Measurements from ENCODE around the gene ERN1. TPM values are rescaled to one million over a fixed set of nuclear protein-coding genes. Genes with fewer than 3 reads are reported as not detected.
A peak's percentile ranks its signal among the peaks of the same experiment; 100 is the strongest.

The ERN1 gene
- polyA plus RNA-seq, 1 donor, result 10.3 TPM

DNA sequence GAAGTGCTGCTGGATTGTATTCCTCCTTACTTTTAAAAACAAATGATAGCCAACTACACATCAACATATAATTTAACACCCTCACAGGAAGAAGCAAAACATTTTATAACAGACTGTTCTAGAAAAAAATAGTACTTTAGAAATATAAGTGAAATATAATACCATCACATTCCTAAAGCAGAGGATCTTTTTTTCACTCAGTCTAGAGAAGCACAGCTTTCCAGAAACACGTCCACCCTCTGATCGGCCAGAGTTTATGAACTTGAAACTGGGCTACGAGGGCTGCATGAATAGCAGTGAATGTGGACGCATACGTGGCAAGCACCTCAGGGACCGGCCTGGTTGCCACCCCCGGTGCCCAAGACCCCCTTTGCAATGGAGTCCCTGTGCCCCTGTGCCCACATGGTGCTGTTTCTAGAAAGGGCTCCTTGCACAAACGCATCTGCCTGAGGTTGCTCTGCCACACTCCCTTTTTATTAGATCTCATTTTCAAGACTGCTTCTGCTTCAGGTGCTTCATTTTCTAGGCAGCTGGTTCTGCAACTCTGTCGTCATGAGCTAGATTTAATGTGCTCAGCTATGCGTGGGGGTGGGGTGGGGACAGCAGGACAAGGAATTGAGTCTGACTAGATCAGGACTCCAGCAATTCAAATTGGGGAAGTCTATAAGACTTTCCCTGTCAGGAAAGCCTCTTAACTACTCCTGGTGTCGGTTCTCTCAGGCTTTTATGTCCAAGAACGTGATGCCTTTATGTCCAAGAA, 29.1 kb upstream of the ERN1 start:
- H3K4me1 ChIP-seq (ENCODE audit: control insufficient read depth, insufficient read depth, low read length), result peaks cover 12% of the 10 kb centered on the region
- no peak overlapping the region for H3K4me3 ChIP-seq (ENCODE audit: low read length)
- DNase-seq, result no peak
- H3K27ac ChIP-seq (ENCODE audit: low read length), result peak overlapping the region; percentile 8
- no peaks in the 10 kb centered on the region for H3K9me3 ChIP-seq (ENCODE audit: control insufficient read depth, low read depth, low read length)
- peaks cover 41% of the 10 kb centered on the region for H3K36me3 ChIP-seq (ENCODE audit: control insufficient read depth, insufficient read depth, low read length)
- no peaks in the 10 kb centered on the region for H3K27me3 ChIP-seq (ENCODE audit: control insufficient read depth, insufficient read depth, low read length)
- no CpG with 5 or more reads among the region's 12 CpGs for WGBS (ENCODE audit: insufficient coverage, low lambda C conversion rate)

DNA sequence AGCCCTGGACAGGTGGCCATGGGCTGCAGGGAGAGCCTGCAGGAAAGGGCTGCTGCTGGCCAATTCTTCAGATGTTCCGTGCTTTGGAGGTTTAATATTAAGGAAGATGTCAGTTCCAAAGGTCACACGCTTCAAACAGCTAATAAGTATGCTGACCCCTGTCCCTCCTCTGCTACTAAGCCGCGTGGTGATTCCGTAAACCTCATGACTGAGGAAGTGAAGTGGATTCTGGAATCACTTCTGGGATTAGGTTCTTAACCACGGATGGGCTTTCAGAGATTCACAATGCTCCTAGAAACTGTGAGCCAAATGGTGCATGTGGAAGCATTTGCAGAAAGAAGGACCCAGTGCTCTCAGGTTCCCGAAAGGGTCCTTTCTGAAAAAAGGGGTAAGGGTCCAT, 28.5 kb upstream of the ERN1 start:
- no peaks in the 10 kb centered on the region for H3K27me3 ChIP-seq (ENCODE audit: control insufficient read depth, insufficient read depth, low read length)
- no peak overlapping the region for H3K4me3 ChIP-seq (ENCODE audit: low read length)
- no peaks in the 10 kb centered on the region for H3K9me3 ChIP-seq (ENCODE audit: control insufficient read depth, low read depth, low read length)
- WGBS (ENCODE audit: insufficient coverage, low lambda C conversion rate), result 20% methylated on average over 1 of the region's 7 CpGs
- peaks cover 12% of the 10 kb centered on the region for H3K4me1 ChIP-seq (ENCODE audit: control insufficient read depth, insufficient read depth, low read length)
- H3K36me3 ChIP-seq (ENCODE audit: control insufficient read depth, insufficient read depth, low read length), result peaks cover 40% of the 10 kb centered on the region
- no peak overlapping the region for H3K27ac ChIP-seq (ENCODE audit: low read length)
- DNase-seq, result peak in 1 of 2 donors; percentile 68

DNA sequence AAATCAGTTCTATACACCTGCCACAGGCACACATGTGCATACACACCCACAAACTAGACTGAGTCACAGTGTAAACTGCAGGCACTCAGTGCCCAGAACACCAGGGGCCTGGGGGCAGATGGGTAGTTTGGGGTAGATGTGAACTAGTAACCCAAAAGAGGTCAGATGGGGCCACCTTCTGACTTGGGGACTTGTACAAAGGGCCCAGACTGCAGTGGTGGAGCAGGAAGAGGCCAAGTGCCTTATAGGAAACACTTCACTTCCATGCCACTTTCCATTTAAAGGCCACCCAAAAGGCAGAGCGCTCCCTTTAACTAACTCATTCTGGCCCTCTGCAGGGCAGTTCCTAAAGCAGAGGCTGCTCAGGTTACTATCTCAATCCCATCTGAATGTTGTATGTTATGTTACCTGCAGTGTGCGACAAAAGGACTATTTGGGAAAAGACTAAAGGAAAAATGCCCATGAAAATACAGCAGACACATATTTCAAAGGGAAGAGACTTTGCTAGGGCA, 27.8 kb upstream of the ERN1 start:
- no CpG with 5 or more reads among the region's 2 CpGs for WGBS (ENCODE audit: insufficient coverage, low lambda C conversion rate)
- H3K36me3 ChIP-seq (ENCODE audit: control insufficient read depth, insufficient read depth, low read length), result peaks cover 45% of the 10 kb centered on the region
- no peak overlapping the region for H3K27ac ChIP-seq (ENCODE audit: low read length)
- H3K27me3 ChIP-seq (ENCODE audit: control insufficient read depth, insufficient read depth, low read length), result no peaks in the 10 kb centered on the region
- H3K4me1 ChIP-seq (ENCODE audit: control insufficient read depth, insufficient read depth, low read length), result peaks cover 12% of the 10 kb centered on the region
- no peak overlapping the region for H3K4me3 ChIP-seq (ENCODE audit: low read length)
- no peak for DNase-seq
- H3K9me3 ChIP-seq (ENCODE audit: control insufficient read depth, low read depth, low read length), result no peaks in the 10 kb centered on the region

DNA sequence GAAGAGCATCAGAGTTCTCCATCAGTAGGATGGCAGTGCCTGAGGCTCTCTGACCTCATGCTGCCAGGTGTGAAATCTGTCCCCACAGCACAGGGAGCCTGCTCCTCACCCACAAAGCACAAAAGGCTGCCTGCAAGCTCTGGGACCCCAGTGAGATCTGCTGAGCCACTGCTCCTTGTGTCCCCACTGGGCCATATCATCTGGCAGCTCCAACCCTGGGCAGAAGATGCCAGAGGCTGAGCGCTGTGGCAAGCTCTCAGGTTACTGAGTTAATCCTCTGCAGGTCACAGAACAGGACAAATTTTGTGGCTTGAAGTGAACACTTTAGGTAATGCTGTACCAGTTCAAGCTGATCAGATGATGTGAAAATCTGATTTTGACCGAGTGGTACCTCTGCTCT, 26.7 kb upstream of the ERN1 start:
- WGBS (ENCODE audit: insufficient coverage, low lambda C conversion rate), result no CpG with 5 or more reads among the region's 2 CpGs
- Histone ChIP-seq H3K4me3 (ENCODE audit: low read length) (no peak overlapping the region), H3K9me3 (ENCODE audit: control insufficient read depth, low read depth, low read length) (no peaks in the 10 kb centered on the region), H3K27me3 (ENCODE audit: control insufficient read depth, insufficient read depth, low read length) (no peaks in the 10 kb centered on the region), H3K4me1 (ENCODE audit: control insufficient read depth, insufficient read depth, low read length) (peaks cover 12% of the 10 kb centered on the region), H3K27ac (ENCODE audit: low read length) (no peak overlapping the region), H3K36me3 (ENCODE audit: control insufficient read depth, insufficient read depth, low read length) (peaks cover 52% of the 10 kb centered on the region)
- DNase-seq, result no peak

DNA sequence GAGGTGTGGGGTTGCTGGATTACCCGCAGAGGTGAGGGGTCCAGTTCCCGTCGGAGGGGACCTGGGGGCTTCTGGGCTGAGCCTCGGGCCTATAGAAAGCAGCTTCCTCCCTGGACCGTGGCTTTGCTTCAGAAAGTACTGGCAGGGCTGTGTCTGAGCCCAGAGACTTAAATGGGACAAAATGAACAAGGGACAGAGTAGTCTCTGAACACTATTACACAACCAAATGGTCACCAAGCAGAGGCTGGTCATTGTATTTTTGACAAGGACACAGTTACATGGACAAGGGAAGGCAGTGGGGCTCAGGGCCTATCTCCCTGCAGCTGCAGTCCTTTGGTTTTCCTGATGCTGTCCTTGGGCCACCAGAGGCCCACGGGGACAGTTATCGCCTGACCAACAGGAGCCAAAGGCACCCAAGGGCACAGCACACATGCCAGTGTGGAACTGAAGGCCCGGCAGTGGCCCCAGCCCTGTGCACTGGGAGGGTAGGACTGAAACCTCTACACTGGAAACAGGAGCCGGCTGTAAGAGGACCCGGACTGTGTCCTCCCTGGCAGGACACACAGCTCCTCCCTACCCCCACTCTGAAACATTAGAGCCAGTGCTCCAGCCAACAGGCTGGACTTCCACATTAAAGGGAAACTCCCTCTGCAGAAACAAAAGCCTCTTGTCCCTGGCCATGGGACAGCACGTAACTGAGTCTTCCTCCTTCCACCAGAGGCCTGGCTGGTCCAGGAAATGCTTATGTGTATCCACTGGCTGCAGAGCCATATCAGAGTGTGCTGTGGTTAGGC, 26.0 kb upstream of the ERN1 start:
- no peaks in the 10 kb centered on the region for H3K27me3 ChIP-seq (ENCODE audit: control insufficient read depth, insufficient read depth, low read length)
- WGBS (ENCODE audit: insufficient coverage, low lambda C conversion rate), result no CpG with 5 or more reads among the region's 11 CpGs
- no peaks in the 10 kb centered on the region for H3K9me3 ChIP-seq (ENCODE audit: control insufficient read depth, low read depth, low read length)
- no peak overlapping the region for H3K27ac ChIP-seq (ENCODE audit: low read length)
- peaks cover 12% of the 10 kb centered on the region for H3K4me1 ChIP-seq (ENCODE audit: control insufficient read depth, insufficient read depth, low read length)
- no peak overlapping the region for H3K4me3 ChIP-seq (ENCODE audit: low read length)
- peaks cover 49% of the 10 kb centered on the region for H3K36me3 ChIP-seq (ENCODE audit: control insufficient read depth, insufficient read depth, low read length)
- DNase-seq, result no peak

DNA sequence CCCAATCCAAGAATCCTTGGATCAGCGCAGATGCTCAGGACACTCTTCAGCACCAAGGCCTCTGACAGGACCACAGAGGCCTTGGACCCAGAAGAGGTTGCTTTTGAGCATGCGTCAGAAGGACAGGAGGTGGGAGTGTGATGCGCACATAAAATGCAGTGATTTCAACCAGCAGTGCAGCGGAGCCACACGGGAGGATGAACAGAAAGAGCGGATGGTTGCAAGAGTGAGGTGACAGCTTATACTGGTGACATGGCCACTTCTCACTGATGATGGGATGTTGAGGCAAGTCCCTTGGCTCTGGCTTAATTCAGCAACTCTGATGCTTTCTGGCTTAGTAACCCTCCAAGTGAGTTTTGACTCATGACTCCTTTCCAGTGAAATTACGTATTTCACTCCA, 25.2 kb upstream of the ERN1 start:
- Histone ChIP-seq H3K27ac (ENCODE audit: low read length) (no peak overlapping the region), H3K4me1 (ENCODE audit: control insufficient read depth, insufficient read depth, low read length) (peaks cover 15% of the 10 kb centered on the region)
- WGBS (ENCODE audit: insufficient coverage, low lambda C conversion rate), result no CpG with 5 or more reads among the region's 7 CpGs

DNA sequence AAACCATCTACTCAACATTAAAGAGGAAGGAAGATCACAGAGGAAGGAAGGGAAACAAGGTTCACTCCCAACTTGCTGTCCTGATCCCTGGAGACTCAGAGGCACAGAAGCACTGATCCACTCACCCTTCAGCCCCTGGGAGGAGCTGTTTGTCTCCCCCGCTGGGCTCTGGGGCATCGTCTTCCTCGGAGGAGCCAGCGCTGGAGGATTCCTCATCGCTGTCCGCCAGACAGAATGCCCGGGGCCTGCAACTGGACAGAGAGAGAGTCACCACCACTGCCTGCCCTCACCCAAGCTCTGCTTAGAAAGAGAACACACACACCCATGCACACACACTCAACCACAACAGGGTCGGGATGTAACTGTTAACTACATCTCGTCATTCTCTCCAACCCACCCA, 24.8 kb upstream of the ERN1 start:
- Histone ChIP-seq H3K4me3 (ENCODE audit: low read length) (no peak overlapping the region), H3K36me3 (ENCODE audit: control insufficient read depth, insufficient read depth, low read length) (peaks cover 50% of the 10 kb centered on the region), H3K27me3 (ENCODE audit: control insufficient read depth, insufficient read depth, low read length) (no peaks in the 10 kb centered on the region), H3K27ac (ENCODE audit: low read length) (no peak overlapping the region), H3K9me3 (ENCODE audit: control insufficient read depth, low read depth, low read length) (no peaks in the 10 kb centered on the region), H3K4me1 (ENCODE audit: control insufficient read depth, insufficient read depth, low read length) (peaks cover 18% of the 10 kb centered on the region)
- no CpG with 5 or more reads among the region's 9 CpGs for WGBS (ENCODE audit: insufficient coverage, low lambda C conversion rate)
- no peak for DNase-seq

More for the DNA sequence above, 25.2 kb upstream of the ERN1 start:
- no peaks in the 10 kb centered on the region for H3K27me3 ChIP-seq (ENCODE audit: control insufficient read depth, insufficient read depth, low read length)
- no peaks in the 10 kb centered on the region for H3K9me3 ChIP-seq (ENCODE audit: control insufficient read depth, low read depth, low read length)
- no peak for DNase-seq
- peaks cover 50% of the 10 kb centered on the region for H3K36me3 ChIP-seq (ENCODE audit: control insufficient read depth, insufficient read depth, low read length)
- no peak overlapping the region for H3K4me3 ChIP-seq (ENCODE audit: low read length)

DNA sequence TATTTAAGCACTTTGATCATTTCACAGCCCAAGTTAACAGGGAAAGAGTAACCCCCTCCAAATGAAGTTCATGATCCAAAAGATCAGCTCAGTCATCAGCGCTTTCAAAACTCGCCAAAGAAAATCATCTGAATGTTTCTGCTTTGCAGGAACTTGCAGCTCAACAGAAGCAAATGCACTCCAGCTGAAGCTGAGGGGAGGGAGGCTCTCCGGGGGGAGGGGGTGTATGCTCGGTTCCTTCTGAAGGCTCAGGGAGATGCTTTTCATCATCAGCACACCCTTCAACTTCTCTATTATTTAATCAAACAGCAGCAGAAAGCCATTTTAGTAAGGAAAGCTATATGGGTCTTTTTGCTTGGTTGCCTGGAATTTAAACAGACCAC, 24.4 kb upstream of the ERN1 start:
- no peaks in the 10 kb centered on the region for H3K9me3 ChIP-seq (ENCODE audit: control insufficient read depth, low read depth, low read length)
- WGBS (ENCODE audit: insufficient coverage, low lambda C conversion rate), result no CpG with 5 or more reads among the region's 4 CpGs
- H3K27ac ChIP-seq (ENCODE audit: low read length), result no peak overlapping the region
- no peak for DNase-seq
- no peak overlapping the region for H3K4me3 ChIP-seq (ENCODE audit: low read length)
- H3K4me1 ChIP-seq (ENCODE audit: control insufficient read depth, insufficient read depth, low read length), result peaks cover 18% of the 10 kb centered on the region
- H3K36me3 ChIP-seq (ENCODE audit: control insufficient read depth, insufficient read depth, low read length), result peaks cover 52% of the 10 kb centered on the region
- H3K27me3 ChIP-seq (ENCODE audit: control insufficient read depth, insufficient read depth, low read length), result no peaks in the 10 kb centered on the region

DNA sequence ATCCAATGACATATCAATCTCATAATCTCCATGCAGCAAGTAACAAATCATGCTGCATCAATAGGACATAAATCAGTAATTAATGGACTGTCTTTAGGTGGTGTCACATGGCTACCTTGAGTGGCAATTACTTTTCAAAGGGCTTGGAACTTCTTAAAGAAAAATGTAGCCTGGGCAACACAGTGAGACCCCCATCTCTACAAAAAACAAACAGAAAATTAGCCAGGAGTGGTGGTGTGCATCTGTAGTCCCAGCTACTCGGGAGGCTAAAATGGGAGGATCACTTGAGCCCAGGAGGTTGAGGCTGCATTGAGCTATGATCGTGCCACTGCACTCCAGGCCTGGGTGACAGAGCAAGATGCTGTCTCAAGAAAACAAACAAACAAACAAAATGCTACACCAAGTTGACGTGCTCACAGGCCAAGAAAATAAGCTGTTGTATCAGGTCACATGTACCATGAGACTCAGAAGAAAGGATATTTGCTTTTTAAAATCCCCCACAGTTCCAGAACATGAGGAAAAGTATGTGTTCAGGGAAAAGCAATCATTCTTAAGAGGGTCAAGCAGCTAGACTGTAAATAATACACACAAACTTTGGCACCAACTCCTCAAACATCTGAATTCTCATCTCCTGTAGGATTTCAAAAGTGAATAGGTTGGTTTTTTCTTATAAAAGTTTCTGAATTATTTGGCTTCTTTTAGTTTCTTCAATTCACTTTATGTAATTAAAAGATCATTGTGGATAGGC, 23.8 kb upstream of the ERN1 start:
- H3K4me3 ChIP-seq (ENCODE audit: low read length), result no peak overlapping the region
- no peak for DNase-seq
- no peaks in the 10 kb centered on the region for H3K9me3 ChIP-seq (ENCODE audit: control insufficient read depth, low read depth, low read length)
- no peaks in the 10 kb centered on the region for H3K27me3 ChIP-seq (ENCODE audit: control insufficient read depth, insufficient read depth, low read length)
- H3K36me3 ChIP-seq (ENCODE audit: control insufficient read depth, insufficient read depth, low read length), result peaks cover 57% of the 10 kb centered on the region
- WGBS (ENCODE audit: insufficient coverage, low lambda C conversion rate), result 100% methylated on average over 1 of the region's 3 CpGs
- no peak overlapping the region for H3K27ac ChIP-seq (ENCODE audit: low read length)
- peaks cover 13% of the 10 kb centered on the region for H3K4me1 ChIP-seq (ENCODE audit: control insufficient read depth, insufficient read depth, low read length)

DNA sequence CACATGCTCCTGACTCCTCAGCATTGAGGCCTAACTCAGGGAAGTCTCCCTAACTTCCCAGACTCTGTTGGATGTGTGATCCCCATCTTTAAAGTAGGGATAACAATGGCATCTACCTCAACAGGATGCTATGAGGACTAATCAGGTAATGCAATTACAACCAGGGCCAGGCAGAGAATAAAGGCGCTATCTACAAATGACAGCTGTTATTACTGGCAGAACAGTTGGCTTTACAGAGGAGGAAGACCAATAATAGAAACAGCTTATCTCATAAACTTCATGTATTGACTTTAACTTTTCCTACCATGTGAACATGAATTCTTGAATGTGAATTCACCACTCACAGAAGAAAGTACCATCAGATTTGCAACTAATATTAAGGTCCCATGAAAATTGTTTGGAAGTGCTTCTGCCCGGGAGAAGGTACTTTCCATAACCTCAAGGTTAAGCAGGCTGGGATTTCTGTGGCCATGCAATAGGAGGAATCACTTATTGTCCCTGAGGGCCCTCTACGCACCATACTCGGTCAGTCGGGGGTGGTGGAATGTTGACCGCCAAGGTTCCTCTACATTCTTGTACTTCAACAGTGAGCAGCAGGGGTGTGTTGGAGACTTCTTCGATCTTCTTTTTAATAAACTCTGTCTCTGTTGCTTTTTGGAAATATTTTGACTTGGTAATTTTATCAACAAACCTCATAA, 22.6 kb upstream of the ERN1 start:
- no CpG with 5 or more reads among the region's 7 CpGs for WGBS (ENCODE audit: insufficient coverage, low lambda C conversion rate)
- Histone ChIP-seq H3K27me3 (ENCODE audit: control insufficient read depth, insufficient read depth, low read length) (no peaks in the 10 kb centered on the region), H3K36me3 (ENCODE audit: control insufficient read depth, insufficient read depth, low read length) (peaks cover 66% of the 10 kb centered on the region), H3K9me3 (ENCODE audit: control insufficient read depth, low read depth, low read length) (no peaks in the 10 kb centered on the region), H3K27ac (ENCODE audit: low read length) (no peak overlapping the region), H3K4me3 (ENCODE audit: low read length) (no peak overlapping the region), H3K4me1 (ENCODE audit: control insufficient read depth, insufficient read depth, low read length) (peaks cover 10% of the 10 kb centered on the region)
- no peak for DNase-seq
